ENCODE results near the gene LXN.

GRCh38 chr3:158722108-158722507 lies 49.7 kb upstream of the LXN start:
- TF ChIP-seq POLR2A (IDR thresholded peaks at IDR 0.05; ENCODE audit: low read depth, low read length) (no peak), TAF1 (IDR thresholded peaks at IDR 0.05; ENCODE audit: borderline replicate concordance, low read depth, low read length) (no peak), POLR2AphosphoS5 (IDR thresholded peaks at IDR 0.05; ENCODE audit: low read depth, low read length) (no peak)

All from GM12892 (cell line).